ENCODE results near the gene FOXN3. TPM values are rescaled to one million over a fixed set of nuclear protein-coding genes. Genes with fewer than 3 reads are reported as not detected.

Gene FOXN3
- total and polyA plus RNA-seq, 2 donors (not counting 1 experiment from before 2014, with no cell fraction given) = 27.9 to 33.3 TPM

- peaks cover 10% of the 10 kb centered on the region for H3K4me1 ChIP-seq (ENCODE audit: control insufficient read depth, extremely low read depth, insufficient read depth, low read length)
- H4K20me1 ChIP-seq (ENCODE audit: control insufficient read depth, extremely low read depth, insufficient read depth, low read length) = no peaks in the 10 kb centered on the region
- H3K9ac ChIP-seq (ENCODE audit: insufficient read depth, low read length) = no peak overlapping the region
- H3K79me2 ChIP-seq (ENCODE audit: control insufficient read depth, insufficient read depth, low read length) = no peaks in the 10 kb centered on the region
- H3K27ac ChIP-seq (ENCODE audit: insufficient read depth, low read length) = no peak overlapping the region
- no peaks in the 10 kb centered on the region for H3K27me3 ChIP-seq (ENCODE audit: control insufficient read depth, insufficient read depth, low read length)
- no peak overlapping the region for H3K4me3 ChIP-seq (replicated peaks in 1 of 4; ENCODE audit: control extremely low read depth in 1 of 4, insufficient read depth in 1 of 4, low read depth in 3 of 4, low read length in 4 of 4)
- no peak overlapping the region for H2AFZ ChIP-seq (ENCODE audit: low read length)
- TF ChIP-seq EZH2 (IDR thresholded peaks at IDR 0.05; ENCODE audit: low read length, missing control alignments) (no peak), CTCF (conservative IDR thresholded peaks at IDR 0.05 in 1 of 2, IDR thresholded peaks at IDR 0.05 in 1 of 2; ENCODE audit: low read depth in 1 of 2, low read length in 2 of 2) (no peak)
- no peaks in the 10 kb centered on the region for H3K36me3 ChIP-seq (ENCODE audit: control insufficient read depth, insufficient read depth, low read length)
- H3K9me3 ChIP-seq (ENCODE audit: control insufficient read depth, insufficient read depth, low read depth, low read length) = no peaks in the 10 kb centered on the region
- no peak overlapping the region for H3K4me2 ChIP-seq (ENCODE audit: extremely low read depth, insufficient read depth, low read length)
- DNase-seq (ENCODE audit: low read depth in 2 of 2) = no peak
These were observed 73.7 kb downstream of the FOXN3 start for GRCh38 chr14:89343356-89343755.

- no peak overlapping the region for H3K9ac ChIP-seq (ENCODE audit: insufficient read depth, low read length)
- H3K79me2 ChIP-seq (ENCODE audit: control insufficient read depth, insufficient read depth, low read length) = no peaks in the 10 kb centered on the region
- no peak overlapping the region for H2AFZ ChIP-seq (ENCODE audit: low read length)
- H3K4me1 ChIP-seq (ENCODE audit: control insufficient read depth, extremely low read depth, insufficient read depth, low read length) = peaks cover 14% of the 10 kb centered on the region
- H3K36me3 ChIP-seq (ENCODE audit: control insufficient read depth, insufficient read depth, low read length) = no peaks in the 10 kb centered on the region
- no peaks in the 10 kb centered on the region for H3K9me3 ChIP-seq (ENCODE audit: control insufficient read depth, insufficient read depth, low read depth, low read length)
- no peak overlapping the region for H3K27ac ChIP-seq (ENCODE audit: insufficient read depth, low read length)
- H3K4me3 ChIP-seq (replicated peaks in 1 of 4; ENCODE audit: control extremely low read depth in 1 of 4, insufficient read depth in 1 of 4, low read depth in 3 of 4, low read length in 4 of 4) = no peak overlapping the region
- no peak for DNase-seq (ENCODE audit: low read depth in 2 of 2)
- H3K27me3 ChIP-seq (ENCODE audit: control insufficient read depth, insufficient read depth, low read length) = no peaks in the 10 kb centered on the region
- no peak for TF ChIP-seq EZH2 (IDR thresholded peaks at IDR 0.05; ENCODE audit: low read length, missing control alignments)
- no peak for TF ChIP-seq CTCF (conservative IDR thresholded peaks at IDR 0.05 in 1 of 2, IDR thresholded peaks at IDR 0.05 in 1 of 2; ENCODE audit: low read depth in 1 of 2, low read length in 2 of 2)
- no peaks in the 10 kb centered on the region for H4K20me1 ChIP-seq (ENCODE audit: control insufficient read depth, extremely low read depth, insufficient read depth, low read length)
- no peak overlapping the region for H3K4me2 ChIP-seq (ENCODE audit: extremely low read depth, insufficient read depth, low read length)
These were observed 75.0 kb downstream of the FOXN3 start for GRCh38 chr14:89342049-89342448.

- Histone ChIP-seq H3K27me3 (ENCODE audit: control insufficient read depth, insufficient read depth, low read length) (no peaks in the 10 kb centered on the region), H3K36me3 (ENCODE audit: control insufficient read depth, insufficient read depth, low read length) (no peaks in the 10 kb centered on the region), H2AFZ (ENCODE audit: low read length) (no peak overlapping the region), H3K4me3 (replicated peaks in 1 of 4; ENCODE audit: control extremely low read depth in 1 of 4, insufficient read depth in 1 of 4, low read depth in 3 of 4, low read length in 4 of 4) (no peak overlapping the region), H3K27ac (ENCODE audit: insufficient read depth, low read length) (no peak overlapping the region), H4K20me1 (ENCODE audit: control insufficient read depth, extremely low read depth, insufficient read depth, low read length) (no peaks in the 10 kb centered on the region), H3K9ac (ENCODE audit: insufficient read depth, low read length) (no peak overlapping the region), H3K79me2 (ENCODE audit: control insufficient read depth, insufficient read depth, low read length) (no peaks in the 10 kb centered on the region), H3K4me1 (ENCODE audit: control insufficient read depth, extremely low read depth, insufficient read depth, low read length) (peaks cover 14% of the 10 kb centered on the region), H3K9me3 (ENCODE audit: control insufficient read depth, insufficient read depth, low read depth, low read length) (no peaks in the 10 kb centered on the region), H3K4me2 (ENCODE audit: extremely low read depth, insufficient read depth, low read length) (no peak overlapping the region)
- no peak for TF ChIP-seq EZH2 (IDR thresholded peaks at IDR 0.05; ENCODE audit: low read length, missing control alignments)
- DNase-seq (ENCODE audit: low read depth in 2 of 2) = peak; percentile 50 to 78
These were observed 76.5 kb downstream of the FOXN3 start for GRCh38 chr14:89340200-89341181.
